ENCODE results near the gene S100A8. TPM values are rescaled to one million over a fixed set of nuclear protein-coding genes. Genes with fewer than 3 reads are reported as not detected.

The S100A8 gene
- total RNA-seq, 4 donors from 2014 or later, result 13.1 to 745 (median 110) TPM

GRCh38 chr1:153397924-153398651, 7.2 kb upstream of the S100A8 start:
- H3K27ac ChIP-seq, result no peak overlapping the region
- no peaks in the 10 kb centered on the region for H3K36me3 ChIP-seq
- peaks cover 48% of the 10 kb centered on the region for H3K27me3 ChIP-seq
- H3K4me3 ChIP-seq, result no peak overlapping the region
- WGBS, 2 donors (ENCODE audit: low coverage in 1 of 2), result 63 to 94% methylated on average over 2 of the region's 6 CpGs
- ATAC-seq, result no peak
- TF ChIP-seq POLR2AphosphoS5 (IDR thresholded peaks at IDR 0.05), result no peak
- TF ChIP-seq POLR2A (IDR thresholded peaks at IDR 0.05), result no peak
- TF ChIP-seq CTCF (IDR thresholded peaks at IDR 0.05), result no peak
- H3K9me3 ChIP-seq, result no peaks in the 10 kb centered on the region
- no peaks in the 10 kb centered on the region for H3K4me1 ChIP-seq

GRCh38 chr1:153397051-153397923, 6.4 kb upstream of the S100A8 start:
- ATAC-seq, result no peak
- WGBS, 2 donors (ENCODE audit: low coverage in 1 of 2), result 65 to 80% methylated on average over 3 to 4 of the region's 19 CpGs

GRCh38 chr1:153396461-153396860, 5.6 kb upstream of the S100A8 start:
- H3K4me1 ChIP-seq, result no peaks in the 10 kb centered on the region
- no peak for ATAC-seq
- WGBS, 2 donors (ENCODE audit: low coverage in 1 of 2), result 100% methylated on average over 3 of the region's 6 CpGs; no CpG with 5 or more reads in 1 of the 2 donors

More at GRCh38 chr1:153397051-153397923, 6.4 kb upstream of the S100A8 start:
- Histone ChIP-seq H3K9me3 (no peaks in the 10 kb centered on the region), H3K27ac (no peak overlapping the region), H3K4me1 (no peaks in the 10 kb centered on the region), H3K36me3 (no peaks in the 10 kb centered on the region), H3K27me3 (peaks cover 44% of the 10 kb centered on the region), H3K4me3 (no peak overlapping the region)
- TF ChIP-seq POLR2AphosphoS5 (IDR thresholded peaks at IDR 0.05), result no peak
- TF ChIP-seq CTCF (IDR thresholded peaks at IDR 0.05), result no peak
- no peak for TF ChIP-seq EP300 (IDR thresholded peaks at IDR 0.05)
- TF ChIP-seq POLR2A (IDR thresholded peaks at IDR 0.05), result no peak

GRCh38 chr1:153395776-153396175, 4.9 kb upstream of the S100A8 start:
- peaks cover 44% of the 10 kb centered on the region for H3K27me3 ChIP-seq
- WGBS, 2 donors (ENCODE audit: low coverage in 1 of 2), result 78% methylated on average over 6 of the region's 6 CpGs; no CpG with 5 or more reads in 1 of the 2 donors
- H3K4me3 ChIP-seq, result no peak overlapping the region
- no peak for TF ChIP-seq CTCF (IDR thresholded peaks at IDR 0.05)
- TF ChIP-seq POLR2A (IDR thresholded peaks at IDR 0.05), result no peak
- TF ChIP-seq EP300 (IDR thresholded peaks at IDR 0.05), result no peak
- ATAC-seq, result no peak
- no peaks in the 10 kb centered on the region for H3K36me3 ChIP-seq
- H3K4me1 ChIP-seq, result no peaks in the 10 kb centered on the region
- H3K9me3 ChIP-seq, result no peaks in the 10 kb centered on the region
- no peak overlapping the region for H3K27ac ChIP-seq

More at GRCh38 chr1:153396461-153396860, 5.6 kb upstream of the S100A8 start:
- no peak overlapping the region for H3K4me3 ChIP-seq
- no peak overlapping the region for H3K27ac ChIP-seq
- H3K9me3 ChIP-seq, result no peaks in the 10 kb centered on the region
- peaks cover 39% of the 10 kb centered on the region for H3K27me3 ChIP-seq
- TF ChIP-seq POLR2AphosphoS5 (IDR thresholded peaks at IDR 0.05) (no peak), EP300 (IDR thresholded peaks at IDR 0.05) (no peak), POLR2A (IDR thresholded peaks at IDR 0.05) (no peak), CTCF (IDR thresholded peaks at IDR 0.05) (no peak)
- no peaks in the 10 kb centered on the region for H3K36me3 ChIP-seq

Measured in gastroesophageal sphincter (tissue), 4 donors.